Tibial nerve (tissue), 3 donors: ENCODE measurements around the gene AKT3.

Experiments used
- EP300 ChIP-seq, 2 donors: sonication (generic); formaldehyde crosslinking; IDR thresholded peaks; one replicate each; pipeline ENCODE4 v1.6.1; 2017; ENCODE audit warnings: antibody characterized with exemption in 2 of 2, mild to moderate bottlenecking in 1 of 2
- POLR2A ChIP-seq, 2 donors: fragments of 450-650 bp; IDR thresholded peaks; one replicate each; pipeline ENCODE4 v1.6.1; 2017; ENCODE audit warnings: antibody characterized with exemption in 2 of 2, mild to moderate bottlenecking in 2 of 2, moderate library complexity in 2 of 2

GRCh38 chr1:243712242-243712641 is 137.8 kb downstream of the AKT3 start:
- TF ChIP-seq POLR2A (IDR thresholded peaks at IDR 0.05): no peak
- no peak for TF ChIP-seq EP300 (IDR thresholded peaks at IDR 0.05)
